ENCODE results near the gene WIZ. TPM values are rescaled to one million over a fixed set of nuclear protein-coding genes. Genes with fewer than 3 reads are reported as not detected.

WIZ gene
- total and polyA plus RNA-seq, 11 donors: 19.0 to 52.4 (median 25.7) TPM

- DNase-seq: peak in 1 of 5 donors; percentile 24
- WGBS, 4 donors: 70 to 84% (median 83%) methylated on average over 10 of the region's 10 CpGs
- peaks cover 3 to 45% (median 31%) of the 10 kb centered on the region in 12 donors for H3K4me1 ChIP-seq
Measured at GRCh38 chr19:15430526-15431120, 19.1 kb downstream of the WIZ start.

GRCh38 chr19:15429825-15430467, 19.8 kb downstream of the WIZ start:
- no peak for TF ChIP-seq CTCF (IDR thresholded peaks at IDR 0.05)
- TF ChIP-seq POLR2A (IDR thresholded peaks at IDR 0.05): no peak
- Histone ChIP-seq H3K27ac (no peak overlapping the region), H3K4me1 (peaks cover 3 to 45% (median 31%) of the 10 kb centered on the region in 12 donors), H3K27me3 (no peaks in the 10 kb centered on the region), H3K36me3 (peaks cover 0 to 44% (median 29%) of the 10 kb centered on the region in 9 donors), H3K9me3 (no peaks in the 10 kb centered on the region), H3K4me3 (no peak overlapping the region)
- ATAC-seq (no peak), DNase-seq (peak in 2 of 5 donors; percentile 22 to 29)
- intact Hi-C loops (cut with DNase I): loop anchor here in 2 of 10 donors (5.0 to 10.0 kb wide), 2 partner anchors 53 to 125 kb away; partner anchors contain the start of gene AKAP8 (in 1 of the 2)
- 83 to 88% (median 85%) methylated on average over 20 to 24 of the region's 24 CpGs for WGBS, 4 donors

More at GRCh38 chr19:15430526-15431120, 19.1 kb downstream of the WIZ start:
- peaks cover 0 to 38% (median 23%) of the 10 kb centered on the region in 9 donors for H3K36me3 ChIP-seq
- TF ChIP-seq CTCF (IDR thresholded peaks at IDR 0.05) (no peak), POLR2A (IDR thresholded peaks at IDR 0.05) (no peak)
- peak overlapping the region in 6 of 12 donors; percentile 79 to 93 (median 82) for H3K4me3 ChIP-seq
- no peaks in the 10 kb centered on the region for H3K27me3 ChIP-seq
- no peak for ATAC-seq
- H3K27ac ChIP-seq: no peak overlapping the region
- no peaks in the 10 kb centered on the region for H3K9me3 ChIP-seq
- intact Hi-C loops (cut with DNase I): loop anchor here in 1 of 10 donors (5.0 kb wide), 1 partner anchor 53 kb away; the partner anchor contains the start of gene AKAP8

- Histone ChIP-seq H3K27ac (no peak overlapping the region), H3K36me3 (peaks cover 0 to 51% (median 36%) of the 10 kb centered on the region in 9 donors), H3K4me1 (peaks cover 3 to 45% (median 31%) of the 10 kb centered on the region in 12 donors), H3K9me3 (no peaks in the 10 kb centered on the region), H3K4me3 (no peak overlapping the region), H3K27me3 (no peaks in the 10 kb centered on the region)
- ATAC-seq (no peak), DNase-seq (peak in 1 of 5 donors; percentile 37)
- intact Hi-C loops (cut with DNase I): loop anchor here in 2 of 10 donors (10.0 kb wide), 1 partner anchor 126 kb away; no protein-coding TSS in a partner anchor
- no peak for TF ChIP-seq POLR2A (IDR thresholded peaks at IDR 0.05)
- no peak for TF ChIP-seq CTCF (IDR thresholded peaks at IDR 0.05)
- 64 to 74% (median 69%) methylated on average over 12 to 22 of the region's 22 CpGs for WGBS, 4 donors
Measured at GRCh38 chr19:15428956-15429824, 20.6 kb downstream of the WIZ start.
